Ovary (tissue), 3 donors: ENCODE data around the gene ARSG.

Source experiments
- EP300 ChIP-seq: sonication (generic); formaldehyde crosslinking; IDR thresholded peaks from one replicate; pipeline ENCODE4 v1.6.1; 2017; ENCODE audit warnings: antibody characterized with exemption
- TF ChIP-seq, protein P1 (sequence below), 3 donors: fragments of 450-650 bp in 2 of 3; fragments of 200-600 bp in 1 of 3; IDR thresholded peaks; one replicate each; pipeline versions ENCODE4 v1.5.1 to v1.8.0; 2016 to 2022; ENCODE audit warnings: antibody characterized with exemption in 3 of 3, mild to moderate bottlenecking in 1 of 3
- donor health status: DM: no; HTN: no; CAD: no.

DNA sequence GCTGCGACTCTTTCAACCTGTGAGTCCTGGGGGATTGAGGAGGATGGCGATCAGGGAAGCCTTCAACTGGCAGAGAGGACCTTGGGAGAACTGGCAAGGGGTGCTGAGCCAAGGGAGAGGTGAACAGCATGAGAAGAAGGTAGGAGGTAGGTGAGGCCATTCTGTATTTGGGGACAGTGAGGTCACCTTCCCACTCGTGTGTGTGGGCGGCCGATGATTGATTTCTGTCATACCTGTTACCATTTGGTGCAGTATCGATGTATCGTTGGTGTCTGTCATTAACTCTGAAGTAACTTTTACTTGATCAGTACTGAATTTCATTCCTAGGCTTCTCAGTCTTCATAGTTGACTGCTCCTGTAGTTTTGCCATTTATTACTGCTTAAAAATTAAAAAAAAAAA, 3.8 kb downstream of the ARSG start:
- TF ChIP-seq EP300, result no peak
- TF ChIP-seq, protein P1, sequence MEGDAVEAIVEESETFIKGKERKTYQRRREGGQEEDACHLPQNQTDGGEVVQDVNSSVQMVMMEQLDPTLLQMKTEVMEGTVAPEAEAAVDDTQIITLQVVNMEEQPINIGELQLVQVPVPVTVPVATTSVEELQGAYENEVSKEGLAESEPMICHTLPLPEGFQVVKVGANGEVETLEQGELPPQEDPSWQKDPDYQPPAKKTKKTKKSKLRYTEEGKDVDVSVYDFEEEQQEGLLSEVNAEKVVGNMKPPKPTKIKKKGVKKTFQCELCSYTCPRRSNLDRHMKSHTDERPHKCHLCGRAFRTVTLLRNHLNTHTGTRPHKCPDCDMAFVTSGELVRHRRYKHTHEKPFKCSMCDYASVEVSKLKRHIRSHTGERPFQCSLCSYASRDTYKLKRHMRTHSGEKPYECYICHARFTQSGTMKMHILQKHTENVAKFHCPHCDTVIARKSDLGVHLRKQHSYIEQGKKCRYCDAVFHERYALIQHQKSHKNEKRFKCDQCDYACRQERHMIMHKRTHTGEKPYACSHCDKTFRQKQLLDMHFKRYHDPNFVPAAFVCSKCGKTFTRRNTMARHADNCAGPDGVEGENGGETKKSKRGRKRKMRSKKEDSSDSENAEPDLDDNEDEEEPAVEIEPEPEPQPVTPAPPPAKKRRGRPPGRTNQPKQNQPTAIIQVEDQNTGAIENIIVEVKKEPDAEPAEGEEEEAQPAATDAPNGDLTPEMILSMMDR (IDR thresholded peaks at IDR 0.05), result no peak
